AG09319 (cell line): Measurements from ENCODE around the gene ADGRF1.

Experiments used
- DNase-seq: peaks from one replicate; pipeline ENCODE4 v3.0.0-alpha.2; 2010; ENCODE audit warnings: low read depth; ENCODE audit errors: extremely low read depth
- TF ChIP-seq, protein P1 (sequence below): IDR thresholded peaks from 2 replicates; pipeline ENCODE4 v1.5.1; 2011; ENCODE audit warnings: low read depth, mild to moderate bottlenecking, inconsistent platforms, low read length, moderate library complexity

ADGRF1 gene

DNA sequence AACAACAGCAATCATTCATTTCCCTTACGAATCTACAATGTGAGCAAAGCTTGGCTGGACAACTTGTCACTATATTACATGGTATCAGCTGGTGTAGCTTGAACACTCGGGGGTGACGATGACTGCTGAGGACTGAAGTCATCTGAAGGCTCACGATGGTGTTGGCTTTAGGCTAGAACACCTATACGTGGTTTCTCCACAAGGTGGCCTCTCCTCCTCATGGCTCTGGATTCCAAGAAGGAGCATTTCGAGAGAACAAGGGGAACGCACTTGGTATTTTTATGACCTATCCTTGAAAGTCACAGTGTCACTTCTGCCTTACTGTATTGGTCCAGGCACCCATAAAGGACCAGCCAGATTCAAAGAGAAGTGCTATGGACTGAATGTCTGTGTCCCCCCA is 37.5 kb upstream of the ADGRF1 start:
- TF ChIP-seq, protein P1, sequence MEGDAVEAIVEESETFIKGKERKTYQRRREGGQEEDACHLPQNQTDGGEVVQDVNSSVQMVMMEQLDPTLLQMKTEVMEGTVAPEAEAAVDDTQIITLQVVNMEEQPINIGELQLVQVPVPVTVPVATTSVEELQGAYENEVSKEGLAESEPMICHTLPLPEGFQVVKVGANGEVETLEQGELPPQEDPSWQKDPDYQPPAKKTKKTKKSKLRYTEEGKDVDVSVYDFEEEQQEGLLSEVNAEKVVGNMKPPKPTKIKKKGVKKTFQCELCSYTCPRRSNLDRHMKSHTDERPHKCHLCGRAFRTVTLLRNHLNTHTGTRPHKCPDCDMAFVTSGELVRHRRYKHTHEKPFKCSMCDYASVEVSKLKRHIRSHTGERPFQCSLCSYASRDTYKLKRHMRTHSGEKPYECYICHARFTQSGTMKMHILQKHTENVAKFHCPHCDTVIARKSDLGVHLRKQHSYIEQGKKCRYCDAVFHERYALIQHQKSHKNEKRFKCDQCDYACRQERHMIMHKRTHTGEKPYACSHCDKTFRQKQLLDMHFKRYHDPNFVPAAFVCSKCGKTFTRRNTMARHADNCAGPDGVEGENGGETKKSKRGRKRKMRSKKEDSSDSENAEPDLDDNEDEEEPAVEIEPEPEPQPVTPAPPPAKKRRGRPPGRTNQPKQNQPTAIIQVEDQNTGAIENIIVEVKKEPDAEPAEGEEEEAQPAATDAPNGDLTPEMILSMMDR, result peak; percentile 12
- DNase-seq, result no peak

DNA sequence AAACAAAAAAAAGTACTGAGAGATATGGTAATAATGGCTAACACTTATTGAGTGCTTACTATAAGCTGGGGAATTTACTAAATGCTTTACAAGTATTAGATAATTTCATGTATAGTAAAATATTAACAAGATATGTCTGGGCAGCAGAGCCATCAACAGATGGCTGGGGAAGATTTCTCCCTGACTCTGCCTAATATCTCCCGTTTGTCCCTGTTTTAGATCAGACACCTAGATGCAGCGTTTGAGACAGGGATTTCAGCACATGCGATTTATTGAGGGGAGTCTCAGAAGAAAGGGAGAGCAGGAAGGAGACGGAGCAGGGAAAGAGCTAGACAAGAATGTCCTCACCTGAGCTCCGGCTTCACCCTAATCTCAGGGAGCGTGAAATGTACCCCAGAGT is 36.9 kb upstream of the ADGRF1 start:
- TF ChIP-seq, protein P1, result no peak
- DNase-seq, result no peak

DNA sequence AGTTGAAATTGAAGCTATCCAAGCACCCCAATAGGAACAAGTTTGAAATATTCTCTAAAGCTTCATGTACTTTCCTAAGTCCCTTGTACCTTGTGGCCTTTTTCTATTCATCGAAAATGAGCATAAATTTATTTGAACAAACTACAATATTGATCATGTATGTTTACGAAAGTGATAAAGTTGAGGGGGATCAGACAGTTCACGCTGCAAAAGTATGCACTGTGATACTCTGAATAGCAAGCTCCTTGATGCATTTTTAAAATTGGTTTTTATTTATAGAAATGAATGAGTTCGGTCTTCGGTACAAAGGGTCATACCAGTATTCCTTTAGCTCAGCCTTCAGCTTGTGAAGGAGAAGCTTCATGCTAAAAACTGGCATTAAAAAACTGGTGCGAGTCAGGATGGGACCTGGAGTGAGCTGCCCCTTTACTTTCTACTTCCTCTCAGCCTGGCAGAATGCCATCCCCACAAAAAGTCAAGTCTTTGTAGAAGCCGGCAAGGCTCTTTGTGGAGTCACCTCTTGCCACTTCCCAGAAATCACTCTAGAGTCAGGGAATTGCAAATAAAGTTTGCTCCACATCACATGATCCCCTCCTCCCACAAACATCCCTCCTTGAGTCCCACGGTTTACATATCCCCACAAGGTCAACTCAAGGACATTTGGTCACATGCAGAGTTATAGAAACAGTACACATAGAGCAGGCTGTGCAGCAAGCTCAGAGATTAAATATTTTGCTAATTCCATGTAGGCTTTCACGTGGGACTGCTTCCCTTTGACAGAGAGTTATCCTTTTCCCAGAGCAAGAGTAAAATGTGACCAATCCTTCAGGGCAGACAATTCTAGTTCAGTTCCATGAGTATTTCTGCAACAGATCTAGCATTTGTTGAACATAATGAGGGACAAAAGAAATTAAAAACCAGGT is 34.6 kb upstream of the ADGRF1 start:
- TF ChIP-seq, protein P1, result no peak
- no peak for DNase-seq

DNA sequence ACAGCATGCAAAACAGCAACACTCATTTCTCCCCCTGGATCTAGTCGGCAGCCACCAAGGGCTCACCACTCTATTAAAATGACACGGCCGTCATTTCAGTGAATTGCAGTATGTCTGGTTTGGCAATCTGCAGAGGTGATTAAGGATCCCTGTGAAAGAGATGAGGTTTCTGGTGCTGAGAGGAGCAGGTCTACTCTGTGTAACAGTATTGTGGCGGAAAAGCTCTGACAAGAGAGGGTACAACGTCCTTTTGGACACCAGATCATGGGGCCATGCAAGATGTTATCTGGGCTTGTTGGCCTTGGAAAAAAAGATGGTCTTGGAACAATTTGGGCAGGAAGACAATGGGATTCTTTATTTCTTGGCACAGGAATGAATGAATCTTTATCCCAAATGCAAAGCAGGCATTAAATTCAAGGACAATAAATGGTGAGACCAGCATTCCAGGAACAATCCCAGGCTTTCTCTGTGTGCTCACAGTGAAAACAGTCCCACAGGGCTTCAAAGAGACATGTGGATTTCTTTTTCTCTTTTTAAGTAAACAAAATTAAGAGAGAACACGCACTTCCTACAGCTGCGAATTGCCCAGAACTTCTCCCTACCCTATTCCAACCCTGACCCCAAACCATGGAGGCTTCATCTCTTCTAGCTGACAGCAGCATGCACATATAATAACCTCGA is 33.7 kb upstream of the ADGRF1 start:
- no peak for DNase-seq
- TF ChIP-seq, protein P1, result no peak

GRCh38 chr6:47075168-47075567 is 33.0 kb upstream of the ADGRF1 start:
- no peak for DNase-seq
- TF ChIP-seq, protein P1, result no peak

GRCh38 chr6:47073125-47074110 is 31.3 kb upstream of the ADGRF1 start:
- DNase-seq, result no peak

More at GRCh38 chr6:47073125-47074110, 31.3 kb upstream of the ADGRF1 start:
- TF ChIP-seq, protein P1, result no peak; the same call in none of the 2 replicates
